ENCODE results near the gene DNAI7. TPM values are rescaled to one million over a fixed set of nuclear protein-coding genes. Genes with fewer than 3 reads are reported as not detected.

Gene DNAI7
- total RNA-seq, 1 experiment from 2014 or later: 0.52 TPM

GRCh38 chr12:25242981-25243679 is 48.2 kb upstream of the DNAI7 start:
- no peak overlapping the region for H3K27ac ChIP-seq (ENCODE audit: low read depth, low read length)
- H3K4me2 ChIP-seq (ENCODE audit: low read length): no peak overlapping the region
- DNase-seq (ENCODE audit: low read depth, low spot score): no peak
- no peaks in the 10 kb centered on the region; the same call in 1 of the 2 replicates for H4K20me1 ChIP-seq (ENCODE audit: insufficient read depth)
- H3K79me2 ChIP-seq (ENCODE audit: insufficient read depth, low read length): peaks cover 78% of the 10 kb centered on the region
- POLR2A ChIA-PET: no interaction called here
- H3K4me1 ChIP-seq (ENCODE audit: control insufficient read depth in 1 of 2, insufficient read depth in 2 of 2, low read length in 2 of 2): no peaks in the 10 kb centered on the region
- ATAC-seq: no peak
- H3K9me2 ChIP-seq (ENCODE audit: insufficient read depth): no peaks in the 10 kb centered on the region
- H3K9ac ChIP-seq (ENCODE audit: low read length): no peak overlapping the region
- BruUV-seq (replicated peaks): no TSS peak
- no peak for TF ChIP-seq ATF3 (IDR thresholded peaks at IDR 0.05)
- TF ChIP-seq ZFX (IDR thresholded peaks at IDR 0.05): no peak
- no peak for TF ChIP-seq SRF (IDR thresholded peaks at IDR 0.05; ENCODE audit: low read depth)
- TF ChIP-seq TCF7L2 (IDR thresholded peaks at IDR 0.05; ENCODE audit: borderline replicate concordance, extremely low read depth, insufficient read depth, insufficient read length): no peak
- no peak for TF ChIP-seq ELF1 (IDR thresholded peaks at IDR 0.05; ENCODE audit: borderline replicate concordance, low read depth)
- TF ChIP-seq REST (IDR thresholded peaks at IDR 0.05; ENCODE audit: low read depth): no peak
- no peak for TF ChIP-seq ZNF274 (IDR thresholded peaks at IDR 0.05; ENCODE audit: low read depth, low read length)
- H3K9me3 ChIP-seq (ENCODE audit: control insufficient read depth in 1 of 2, insufficient read depth in 1 of 2, low read depth in 1 of 2, low read length in 2 of 2): no peaks in the 10 kb centered on the region
- H3K27me3 ChIP-seq (ENCODE audit: insufficient read depth, low read length): no peaks in the 10 kb centered on the region
- H2AFZ ChIP-seq (ENCODE audit: low read depth, low read length, poor library complexity, severe bottlenecking): no peak overlapping the region
- H3K4me3 ChIP-seq (replicated peaks in 1 of 2; ENCODE audit: low read depth in 1 of 2, low read length in 2 of 2): no peak overlapping the region
- RAD21 ChIA-PET (ENCODE audit: low non-redundant PET in 1 of 2, low total read pairs in 2 of 2, uncharacterized antibody in 2 of 2, unreplicated experiment in 2 of 2): no interaction called here
- CTCF ChIA-PET: no interaction called here
- 0 out of 4 replicates have a peak, but pooled peaks cover 0 to 4% of the 10 kb centered on the region in 2 experiments for H3K36me3 ChIP-seq (ENCODE audit: control insufficient read depth in 1 of 2, insufficient read depth in 2 of 2, low read length in 2 of 2)
- intact Hi-C loops (cut with micrococcal nuclease): loop anchor here (10.0 kb wide), 2 partner anchors 312 to 802 kb away; partner anchors contain the start of gene LMNTD1

Measured in HCT116 (cell line).